Hepatocyte (in vitro differentiated cells): ENCODE results near the gene CCDC188.

Experiments used
- CTCF ChIP-seq: fragments of 200-600 bp; sonication (generic); IDR thresholded peaks from 2 replicates; pipeline ENCODE4 v1.5.1; 2016; ENCODE audit warnings: antibody characterized with exemption, mild to moderate bottlenecking; ENCODE audit not compliant: poor library complexity
- EZH2 ChIP-seq: fragments of 200-600 bp; sonication (generic); IDR thresholded peaks from 2 replicates; pipeline ENCODE4 v1.6.1; 2016; ENCODE audit warnings: antibody characterized with exemption, mild to moderate bottlenecking, borderline replicate concordance
- EZH2phosphoT487 ChIP-seq: fragments of 200-600 bp; sonication (generic); IDR thresholded peaks from one replicate; pipeline ENCODE4 v1.6.1; 2018; ENCODE audit warnings: antibody characterized with exemption, mild to moderate bottlenecking, low read depth, moderate library complexity; ENCODE audit not compliant: unreplicated experiment, severe bottlenecking

- TF ChIP-seq EZH2phosphoT487 (no peak), CTCF (no peak), EZH2 (no peak)
Measured at GRCh38 chr22:20192972-20193760, 42.3 kb upstream of the CCDC188 start.
